Endothelial cell of umbilical vein (primary cell): Measurements from ENCODE around the gene SYTL2. TPM values are rescaled to one million over a fixed set of nuclear protein-coding genes. Genes with fewer than 3 reads are reported as not detected.

Experiments
- BruUV-seq: library from RNA; stranded (reverse); fragments of 400-500 nt; replicated peaks from 2 replicates; lab custom pipeline; 2021; lab: Mats Ljungman, UMichigan
- CTCF ChIA-PET: fragments of 300-600, 350-600 bp; sonication (Branson Sonifier 250); formaldehyde crosslinking; loops from one replicate; lab custom pipeline; 2021; ENCODE audit warnings: antibody characterized with exemption, inconsistent platforms; lab: Charles Lee
- POLR2A ChIA-PET: fragments of 300-600, 350-600 bp; sonication (Branson Sonifier 250); formaldehyde crosslinking; loops from one replicate; lab custom pipeline; 2021; ENCODE audit warnings: antibody characterized with exemption, inconsistent platforms; lab: Charles Lee
- DNase-seq: peaks from one replicate; pipeline ENCODE4 v3.0.0-alpha.2; 2011; ENCODE audit warnings: low read depth, low spot score
- FAIRE-seq: peaks from 2 replicates; lab custom pipeline; 2011; peaks lifted over from hg19 to GRCh38; lab: Jason Lieb, UNC
- H2AFZ ChIP-seq: 2 replicates; pipeline ENCODE4 v1.6.0; 2012; ENCODE audit warnings: low read depth, low read length, control low read depth, inconsistent platforms
- H3K27ac ChIP-seq: 2 replicates; pipeline ENCODE4 v1.5.1; 2011; ENCODE audit warnings: low read depth, mild to moderate bottlenecking, control low read depth, low read length, moderate library complexity; ENCODE audit not compliant: insufficient read depth
- H3K27me3 ChIP-seq, 2 experiments: 2 replicates each; pipeline versions ENCODE4 v1.6.0 to v1.6.1; 2011; ENCODE audit warnings: low read length in 2 of 2, mixed read lengths in 1 of 2; ENCODE audit not compliant: control insufficient read depth in 2 of 2, insufficient read depth in 2 of 2
- H3K36me3 ChIP-seq, 2 experiments: 2 replicates in 1 of 2; 3 replicates in 1 of 2; pipeline ENCODE4 v1.5.1; 2011; ENCODE audit warnings: low read length in 2 of 2, mild to moderate bottlenecking in 1 of 2, moderate library complexity in 1 of 2; ENCODE audit not compliant: control insufficient read depth in 2 of 2, insufficient read depth in 2 of 2; ENCODE audit errors: extremely low read depth in 1 of 2
- H3K4me1 ChIP-seq: 3 replicates; pipeline ENCODE4 v1.5.1; 2011; ENCODE audit warnings: mild to moderate bottlenecking, low read length; ENCODE audit not compliant: control insufficient read depth, insufficient read depth; ENCODE audit errors: extremely low read depth
- H3K4me2 ChIP-seq: 2 replicates; pipeline ENCODE4 v1.6.1; 2011; ENCODE audit warnings: low read length, control low read depth, mixed read lengths; ENCODE audit not compliant: insufficient read depth
- H3K4me3 ChIP-seq, 3 experiments: fragments of 200-600 bp in 1 of 3; sonication (generic), shearing (Covaris generic) in 1 of 3; replicated peaks in 1 of 3; 2 replicates each; pipeline ENCODE4 v1.5.1; 2011 to 2016; ENCODE audit warnings: control low read depth in 3 of 3, low read length in 3 of 3, mild to moderate bottlenecking in 2 of 3, inconsistent platforms in 1 of 3, low read depth in 1 of 3, moderate library complexity in 1 of 3; ENCODE audit not compliant: insufficient read depth in 1 of 3
- H3K79me2 ChIP-seq: 2 replicates; pipeline ENCODE4 v1.6.0; 2012; ENCODE audit warnings: low read length, inconsistent platforms; ENCODE audit not compliant: control insufficient read depth, insufficient read depth
- H3K9ac ChIP-seq: replicated peaks from 2 replicates; pipeline ENCODE3; 2011; ENCODE audit warnings: low read length, control low read depth; ENCODE audit not compliant: insufficient read depth; ENCODE audit errors: extremely low read depth
- H3K9me1 ChIP-seq: replicated peaks from 3 replicates; pipeline ENCODE4 v1.6.0; 2011; ENCODE audit warnings: mild to moderate bottlenecking, low read length; ENCODE audit not compliant: control insufficient read depth, insufficient read depth; ENCODE audit errors: extremely low read depth
- H3K9me3 ChIP-seq: replicated peaks from 2 replicates; pipeline ENCODE4 v1.5.1; 2012; ENCODE audit warnings: low read length, inconsistent platforms; ENCODE audit not compliant: control insufficient read depth, insufficient read depth
- H4K20me1 ChIP-seq: replicated peaks from 2 replicates; pipeline ENCODE3; 2011; ENCODE audit warnings: mild to moderate bottlenecking, low read length; ENCODE audit not compliant: control insufficient read depth, insufficient read depth; ENCODE audit errors: extremely low read depth
- CTCF ChIP-seq, 2 donors: IDR thresholded peaks; 1 replicate in 1 of 2; 2 replicates in 1 of 2; pipeline ENCODE4 v1.5.1; 2011; ENCODE audit warnings: low read length in 2 of 2, mild to moderate bottlenecking in 2 of 2, moderate library complexity in 2 of 2, control low read depth in 1 of 2, inconsistent platforms in 1 of 2, low read depth in 1 of 2; ENCODE audit not compliant: insufficient read depth in 1 of 2; ENCODE audit errors: extremely low read depth in 1 of 2
- EZH2 ChIP-seq: IDR thresholded peaks from 2 replicates; pipeline ENCODE4 v1.6.1; 2012; ENCODE audit warnings: borderline replicate concordance, low read depth, mild to moderate bottlenecking, moderate library complexity, low read length, inconsistent platforms; ENCODE audit not compliant: severe bottlenecking
- GATA2 ChIP-seq: IDR thresholded peaks from 2 replicates; pipeline ENCODE4 v1.7.0; 2011; ENCODE audit warnings: low read depth, mild to moderate bottlenecking, moderate library complexity, mixed read lengths, low read length; ENCODE audit not compliant: insufficient read length, insufficient read depth
- JUN ChIP-seq: IDR thresholded peaks from 2 replicates; pipeline ENCODE4 v1.6.1; 2011; ENCODE audit warnings: borderline replicate concordance, low read depth; ENCODE audit not compliant: insufficient read length, insufficient read depth
- MYC ChIP-seq: IDR thresholded peaks from one replicate; pipeline ENCODE4 v1.6.1; 2011; ENCODE audit warnings: mild to moderate bottlenecking, low read depth, low read length
- POLR2A ChIP-seq: IDR thresholded peaks from 2 replicates; pipeline ENCODE4 v1.6.1; 2012; ENCODE audit warnings: low read depth, mild to moderate bottlenecking, control low read depth, low read length
- POLR2AphosphoS5 ChIP-seq: IDR thresholded peaks from 2 replicates; pipeline ENCODE4 v1.6.1; 2012; ENCODE audit warnings: low read depth, mild to moderate bottlenecking, control low read depth, low read length, moderate library complexity; ENCODE audit not compliant: insufficient read depth
- dilution Hi-C: fragments of 300-500 bp; cut with MboI; formaldehyde crosslinking; loops from one replicate; pipeline ENCODE4 v1.15.0; 2019; ENCODE audit warnings: low sequenced_read_pairs; ENCODE audit not compliant: extremely low pct_ligation_motif_present
- intact Hi-C: fragments of 100-400 bp; cut with micrococcal nuclease; formaldehyde crosslinking; loops from one replicate; pipeline ENCODE4 v1.10.0; 2022
- polyA plus RNA-seq, 4 experiments: library from polyadenylated mRNA; depleted of rRNA in 3 of 4; stranded (reverse) in 3 of 4; unstranded in 1 of 4; fragments of >200 nt; gene quantifications; 2 replicates each; pipeline versions ENCODE4 v1.2.1 to v1.2.3, GENCODE V29; 2011 to 2012; ENCODE audit warnings: missing spikeins in 1 of 4
- total RNA-seq: library from RNA; stranded (reverse); gene quantifications from 2 replicates; pipeline ENCODE4 v1.2.3, GENCODE V29; 2021

Gene SYTL2
- total and polyA plus RNA-seq, 2 donors (not counting 3 experiments of a cell fraction or from before 2014, with no cell fraction given), result 1.4 to 2.4 TPM

- intact Hi-C loops, result loop anchor here (10.0 kb wide), 1 partner anchor 247 kb away; no protein-coding TSS in a partner anchor
- no peaks in the 10 kb centered on the region for H3K9me1 ChIP-seq
- ChIA-PET CTCF (no interaction called here), POLR2A (no interaction called here)
- H3K79me2 ChIP-seq, result no peaks in the 10 kb centered on the region
- H3K27me3 ChIP-seq, result no peaks in the 10 kb centered on the region
- no peak overlapping the region for H2AFZ ChIP-seq
- no peak overlapping the region for H3K27ac ChIP-seq
- dilution Hi-C loops, result no loop called here
- H3K9me3 ChIP-seq, result no peaks in the 10 kb centered on the region
- H3K4me1 ChIP-seq, result no peaks in the 10 kb centered on the region
- FAIRE-seq (no peak), DNase-seq (no peak)
- H4K20me1 ChIP-seq, result no peaks in the 10 kb centered on the region
- H3K36me3 ChIP-seq, result no peaks in the 10 kb centered on the region
- no peak overlapping the region for H3K4me2 ChIP-seq
- H3K9ac ChIP-seq, result no peak overlapping the region
- no peak for TF ChIP-seq JUN
- no peak for TF ChIP-seq EZH2
- no peak for TF ChIP-seq POLR2A
- no peak for TF ChIP-seq MYC
- TF ChIP-seq POLR2AphosphoS5, result no peak
- no peak for TF ChIP-seq GATA2
- no peak for TF ChIP-seq CTCF (IDR thresholded peaks at IDR 0.05; ENCODE audit: extremely low read depth in 1 of 2, insufficient read depth in 1 of 2, low read depth in 1 of 2, low read length in 2 of 2)
- H3K4me3 ChIP-seq, result no peak overlapping the region
- BruUV-seq, result no TSS peak
These were observed 113.2 kb downstream of the SYTL2 start for GRCh38 chr11:85697747-85698146.
